ENCODE data around the gene RIPPLY2.

The RIPPLY2 gene

GRCh38 chr6:83905648-83906047 is 52.5 kb downstream of the RIPPLY2 start:
- no peak for DNase-seq (ENCODE audit: low read depth)

Data from stimulated activated CD8-positive, alpha-beta memory T cell treated with anti-CD3 and anti-CD28 coated beads, Interleukin-4, amount 100 ng/mL, for 24 hours (primary cell).